CD4-positive, alpha-beta T cell treated with Interleukin-4 for 4 hours (primary cell): ENCODE measurements around the gene POLD2.
A peak's percentile ranks its signal among the peaks of the same experiment; 100 is the strongest.

ENCODE experiments used
- DNase-seq: peaks from one replicate; pipeline ENCODE4 v3.0.0-alpha.2; 2020

Gene POLD2

GRCh38 chr7:44079331-44080021 lies 43.9 kb downstream of the POLD2 start:
- no peak for DNase-seq

- no peak for DNase-seq
Observed at GRCh38 chr7:44078521-44078920, 44.8 kb downstream of the POLD2 start.

- DNase-seq: no peak
Observed at GRCh38 chr7:44077681-44078091, 45.7 kb downstream of the POLD2 start.

DNA sequence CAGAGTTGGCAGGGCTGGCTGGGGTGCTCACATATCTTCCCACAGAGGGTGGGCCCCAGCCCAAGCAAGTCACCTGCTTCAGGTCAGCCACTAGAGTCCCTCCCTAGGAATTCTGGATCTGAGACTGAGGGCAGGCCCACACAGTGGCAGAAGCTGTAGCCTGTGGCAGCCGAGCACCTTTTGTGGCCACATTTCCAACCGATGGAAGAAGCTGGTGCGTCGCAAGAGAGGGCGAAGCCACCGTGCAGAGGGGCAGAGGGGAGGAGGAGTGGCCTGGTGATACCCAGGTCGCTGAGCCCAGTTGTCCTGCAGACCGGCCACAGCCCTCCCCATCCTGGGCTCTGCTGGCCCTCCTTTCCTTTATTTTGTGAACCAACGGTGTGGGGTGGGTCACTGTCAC lies 46.3 kb downstream of the POLD2 start:
- DNase-seq: no peak

DNA sequence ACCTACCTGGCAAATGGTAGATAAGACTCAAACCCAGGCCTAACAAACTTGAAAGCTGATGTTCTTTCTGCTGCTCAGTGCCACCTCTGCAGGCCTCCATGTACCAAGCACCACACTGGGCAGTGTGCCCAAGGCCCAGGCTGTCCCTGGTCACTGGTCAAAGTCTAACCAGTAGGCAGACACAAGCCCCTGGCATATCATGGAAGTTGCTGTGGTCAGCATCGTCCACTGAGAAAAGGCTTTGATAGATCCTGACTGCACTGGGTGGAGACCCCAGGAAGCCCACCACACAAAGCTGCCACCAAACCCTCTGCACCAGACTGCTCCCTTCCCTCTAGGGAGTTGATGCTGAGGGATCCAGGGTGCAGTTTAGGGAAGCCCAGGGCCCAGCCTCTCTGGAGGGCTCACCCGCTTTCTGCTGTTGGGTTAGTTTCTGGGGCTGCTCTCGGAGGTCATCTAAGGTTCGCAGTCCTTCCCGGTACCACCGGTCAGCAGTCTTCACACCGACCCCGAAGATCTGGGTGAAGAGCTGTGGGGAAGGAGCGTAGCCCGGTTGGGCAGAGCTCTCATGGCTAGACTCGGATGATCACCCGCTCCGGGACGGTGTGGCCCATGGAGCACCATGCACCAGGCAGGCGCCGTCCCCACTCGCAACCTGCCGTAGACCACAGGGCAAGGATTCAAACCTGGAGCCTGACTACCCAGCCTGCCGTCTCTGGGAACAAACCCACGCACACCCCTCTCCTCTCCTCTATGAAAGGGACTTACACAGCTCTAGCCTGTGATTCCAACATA lies 47.0 kb downstream of the POLD2 start:
- no peak for DNase-seq

DNA sequence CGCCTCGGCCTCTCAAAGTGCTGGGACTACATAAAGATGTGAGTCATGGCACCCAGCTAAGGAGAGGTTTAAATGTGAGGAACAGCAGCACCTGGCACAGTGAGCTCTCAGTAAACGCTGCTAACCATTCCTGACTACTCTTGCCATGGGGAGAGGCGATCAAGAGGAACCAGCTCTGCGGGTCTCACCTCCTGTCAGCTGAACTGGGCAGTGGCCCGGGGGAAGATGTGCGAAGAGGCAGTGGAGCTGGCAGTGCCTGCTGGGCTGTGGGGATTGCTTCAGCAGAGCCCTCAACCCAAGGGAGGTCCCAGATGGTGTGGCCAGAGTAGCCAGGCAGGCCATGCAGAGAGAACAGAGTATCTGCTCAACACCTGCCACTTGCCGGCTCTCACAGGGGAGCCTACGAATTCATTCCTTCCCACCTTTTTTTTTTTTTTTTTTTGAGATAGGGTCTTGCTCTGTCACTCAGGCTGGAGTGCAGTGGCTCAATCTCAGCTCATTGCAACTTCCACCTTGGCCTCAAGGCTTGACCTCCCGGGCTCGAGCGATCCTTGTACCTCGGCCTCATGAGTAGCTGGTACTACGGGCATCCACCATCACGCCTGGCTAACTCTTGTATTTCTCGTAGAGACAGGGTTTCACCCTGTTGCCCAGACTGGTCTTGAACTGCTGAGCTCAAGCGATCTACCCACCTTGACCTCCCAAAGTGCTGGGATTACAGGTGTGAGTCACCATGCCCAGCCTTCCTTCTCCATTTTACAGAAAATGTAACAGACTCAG lies 47.9 kb downstream of the POLD2 start:
- DNase-seq: no peak

DNA sequence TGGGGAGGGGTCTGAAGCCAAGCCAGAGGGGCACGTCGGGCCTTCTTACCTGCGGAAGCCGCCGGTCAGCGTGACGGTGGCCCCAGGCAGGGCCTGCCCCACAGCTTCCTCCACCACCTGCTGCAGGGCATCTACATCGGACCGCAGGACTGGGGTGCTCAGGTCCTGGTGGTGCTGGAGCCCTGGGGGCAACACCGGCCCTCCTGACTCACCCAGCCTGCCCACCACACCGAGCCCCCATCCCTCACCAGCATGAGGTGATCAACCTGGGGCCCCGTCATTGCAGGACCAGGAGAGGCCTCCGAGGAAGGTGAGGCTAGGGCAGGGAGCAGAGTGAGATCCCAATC lies 49.0 kb downstream of the POLD2 start:
- DNase-seq: no peak

- DNase-seq: peak; percentile 45
Observed at GRCh38 chr7:44073664-44074348, 49.5 kb downstream of the POLD2 start.

DNA sequence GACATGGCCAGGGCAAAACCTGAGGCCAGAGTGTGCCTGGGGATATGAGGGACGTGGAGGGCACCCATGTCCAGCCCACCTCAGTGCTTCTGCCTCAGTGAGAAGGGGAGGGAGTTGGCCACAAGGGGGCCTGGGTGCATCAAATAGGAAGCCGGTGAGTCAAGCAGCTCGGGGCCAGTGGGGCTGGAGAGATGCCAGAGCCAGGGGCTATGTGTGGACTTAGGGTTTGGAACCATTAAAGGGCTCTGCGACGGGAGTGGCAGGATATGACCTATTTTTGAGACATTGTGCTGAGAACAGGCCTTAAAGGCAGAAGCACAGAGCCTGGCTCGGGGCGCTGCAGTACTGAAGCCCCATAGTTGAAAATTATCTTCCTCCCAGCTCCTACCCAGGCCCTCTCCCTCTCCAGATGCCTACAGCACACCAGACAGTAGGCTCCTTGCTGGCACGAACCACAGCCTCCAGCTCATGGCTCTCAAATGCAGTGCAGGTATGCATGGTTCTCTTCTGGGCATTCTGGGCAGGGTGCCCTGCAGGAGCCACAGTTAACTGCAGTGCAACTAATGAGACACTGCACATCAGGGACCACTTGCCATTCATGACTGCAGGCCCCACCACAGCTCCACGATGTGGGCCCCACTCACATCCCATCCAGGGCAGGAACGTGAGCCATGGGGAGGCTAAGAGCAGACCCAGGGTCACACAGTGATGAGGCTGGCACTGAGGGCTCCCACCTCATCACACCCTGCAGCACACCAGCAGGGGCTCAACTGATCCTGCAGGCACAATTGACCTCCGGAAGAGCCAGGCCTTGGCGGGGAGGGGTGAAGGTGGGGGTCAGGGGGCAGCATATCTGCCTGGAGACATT lies 50.8 kb downstream of the POLD2 start:
- DNase-seq: peak; percentile 43

DNA sequence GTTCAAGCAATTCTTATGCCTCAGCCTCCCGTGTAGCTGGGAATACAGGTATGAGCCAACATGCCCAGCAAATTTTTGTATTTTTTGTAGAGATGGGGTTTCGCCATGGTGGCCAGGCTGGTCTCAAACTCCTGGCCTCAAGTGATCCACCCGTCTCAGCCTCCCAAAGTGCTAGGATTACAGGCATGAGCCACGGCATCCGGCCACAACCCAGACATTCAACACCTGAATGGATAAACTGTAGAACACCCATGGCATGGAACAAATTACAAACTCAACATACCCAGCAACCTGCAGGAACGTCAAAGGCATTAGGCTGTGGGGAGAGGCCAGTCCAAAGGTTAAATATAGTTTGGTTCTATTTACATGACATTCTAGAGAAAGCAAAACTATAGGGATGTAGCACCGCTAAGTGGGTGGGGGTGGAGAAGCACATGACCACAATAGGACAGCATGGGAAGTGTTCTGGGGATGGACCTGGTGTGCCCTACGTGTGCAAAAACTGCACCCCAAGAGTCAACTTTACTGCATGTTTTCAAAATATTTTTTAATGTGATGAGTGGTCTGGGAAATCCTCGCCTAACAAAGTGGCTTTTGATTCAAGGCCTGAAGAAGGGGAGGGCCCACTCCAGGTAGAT lies 51.5 kb downstream of the POLD2 start:
- no peak for DNase-seq

DNA sequence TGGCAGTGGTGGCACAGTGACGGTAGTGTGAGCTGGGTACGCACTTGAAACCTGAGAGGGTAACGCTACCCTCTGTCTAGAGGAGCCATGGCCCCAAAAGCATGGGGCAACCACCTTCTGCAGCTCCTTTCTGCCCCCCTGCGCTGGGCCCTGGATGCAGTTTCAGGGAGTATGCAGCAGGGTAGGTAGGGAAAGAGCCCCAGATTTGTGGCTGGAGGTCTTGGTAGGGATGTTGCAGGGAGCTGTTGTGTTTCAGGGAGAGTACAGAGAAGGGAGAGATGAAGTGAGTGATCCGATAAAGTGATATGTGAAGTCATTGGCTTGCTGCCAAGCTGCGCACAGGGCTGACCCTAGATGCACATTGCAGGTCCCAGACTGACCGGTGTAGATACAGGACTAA lies 55.3 kb downstream of the POLD2 start:
- no peak for DNase-seq

GRCh38 chr7:44067064-44067951 lies 56.0 kb downstream of the POLD2 start:
- DNase-seq: no peak

DNA sequence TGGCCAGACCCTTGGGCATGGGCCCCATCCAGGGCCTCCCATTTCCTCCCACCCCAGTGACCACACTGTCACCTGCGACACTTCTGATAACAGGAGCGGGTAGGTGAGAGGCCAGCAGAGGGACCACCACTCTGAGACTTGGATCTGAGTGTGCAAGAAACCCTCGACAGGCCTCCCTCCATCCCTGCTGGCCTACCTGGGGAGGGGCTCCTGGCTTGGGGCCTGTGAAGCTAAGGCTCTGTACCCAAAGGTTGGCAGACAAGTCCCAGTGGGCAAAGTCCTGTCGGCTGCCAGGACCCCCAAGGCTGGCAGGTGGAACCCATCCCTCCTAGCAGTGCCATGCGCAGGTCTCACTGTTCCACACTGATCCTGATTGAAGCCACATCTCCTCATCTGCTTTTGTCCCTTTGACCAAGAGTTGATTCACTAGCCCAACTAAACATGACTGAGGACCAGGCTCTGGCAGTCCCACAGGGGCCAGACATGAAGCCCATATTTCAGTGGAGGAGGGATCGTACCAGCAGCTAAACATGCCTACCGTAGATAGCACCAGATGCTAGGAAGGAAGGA lies 56.8 kb downstream of the POLD2 start:
- DNase-seq: no peak

DNA sequence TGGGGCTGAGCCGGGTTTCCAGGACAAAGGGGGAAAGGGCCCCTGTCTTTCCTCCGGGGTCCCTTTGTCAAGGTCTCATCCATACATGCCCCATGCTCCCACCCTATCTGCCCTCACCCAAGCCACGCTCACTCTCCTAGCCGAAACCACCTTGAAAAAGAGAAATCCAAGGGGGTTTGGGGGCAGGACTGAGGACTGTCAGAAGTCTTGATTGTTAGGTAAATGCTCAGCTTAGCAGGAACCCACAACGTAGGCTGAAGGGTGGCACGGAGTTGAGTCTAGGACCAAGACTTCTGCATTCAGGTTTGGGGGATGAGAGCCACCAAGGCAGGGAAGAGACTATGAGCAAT lies 57.3 kb downstream of the POLD2 start:
- no peak for DNase-seq

GRCh38 chr7:44065431-44066110 lies 57.8 kb downstream of the POLD2 start, which contains the start of gene PGAM2:
Gene PGAM2 (minus strand): TSS chr7:44065567. CDS start chr7:44065529, 38 bp downstream.
- no peak for DNase-seq

DNA sequence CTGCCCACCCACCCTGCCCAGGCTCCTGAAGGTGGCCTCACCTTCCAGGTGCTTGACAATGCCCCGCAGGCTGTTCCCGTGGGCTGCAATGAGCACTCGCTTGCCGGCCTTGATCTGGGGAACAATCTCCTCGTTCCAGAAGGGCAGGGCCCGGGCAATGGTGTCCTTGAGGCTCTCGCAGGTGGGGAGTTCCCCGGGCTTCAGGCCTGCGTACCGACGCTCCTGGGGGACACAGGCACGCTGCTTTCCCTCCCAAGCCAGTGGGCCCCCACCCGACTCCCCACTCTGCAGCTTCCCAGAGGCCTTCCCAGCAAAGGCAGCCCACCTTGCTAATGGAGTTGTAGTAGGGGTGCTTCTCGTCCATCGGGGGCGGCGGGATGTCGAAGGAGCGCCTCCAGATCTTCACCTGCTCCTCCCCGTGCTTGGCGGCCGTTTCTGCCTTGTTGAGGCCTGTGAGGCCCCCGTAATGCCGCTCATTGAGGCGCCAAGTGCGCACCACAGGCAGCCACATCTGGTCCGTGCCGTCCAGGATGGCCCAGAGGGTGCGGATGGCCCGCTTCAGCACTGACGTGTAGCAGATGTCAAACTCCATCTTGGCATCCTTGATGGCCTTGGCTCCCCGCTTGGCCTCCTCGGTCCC lies 58.4 kb downstream of the POLD2 start:
- DNase-seq: no peak
